CD4-positive, alpha-beta T cell (primary cell): ENCODE results near the gene PPP1CC. TPM values are rescaled to one million over a fixed set of nuclear protein-coding genes. Genes with fewer than 3 reads are reported as not detected.
A peak's percentile ranks its signal among the peaks of the same experiment; 100 is the strongest.

Experiments used
- ATAC-seq: fragments of 200-7000 bp; cut with Tn5 transposase; one replicate; pipeline ENCODE4 v1.10.0; 2022; ENCODE audit warnings: mild to moderate bottlenecking; ENCODE audit not compliant: poor library complexity
- CTCF ChIA-PET: fragments of 350-600 bp; sonication (Branson Sonifier 250); formaldehyde crosslinking; loops from one replicate; lab custom pipeline; 2021; ENCODE audit warnings: antibody characterized with exemption, inconsistent platforms; lab: Charles Lee
- POLR2A ChIA-PET: fragments of 350-600 bp; sonication (Branson Sonifier 250); formaldehyde crosslinking; loops from one replicate; lab custom pipeline; 2021; ENCODE audit warnings: antibody characterized with exemption, inconsistent platforms; lab: Charles Lee
- DNase-seq, 14 experiments: peaks; one replicate each; pipeline ENCODE4 v3.0.0-alpha.2; 2013 to 2020; ENCODE audit warnings: mixed read lengths in 2 of 14
- H3K27ac ChIP-seq, 2 donors: one replicate each; pipeline versions ENCODE4 v1.5.1 to v1.7.0; 2013; ENCODE audit warnings: low read length in 2 of 2, low read depth in 1 of 2, mild to moderate bottlenecking in 1 of 2
- H3K27me3 ChIP-seq, 2 experiments: 1 replicate in 1 of 2; 2 replicates in 1 of 2; pipeline versions ENCODE4 v1.6.1 to v1.7.0; 2013; ENCODE audit warnings: low read length in 2 of 2, control low read depth in 1 of 2, mild to moderate bottlenecking in 1 of 2, moderate library complexity in 1 of 2; ENCODE audit not compliant: insufficient read depth in 2 of 2, control insufficient read depth in 1 of 2
- H3K36me3 ChIP-seq: one replicate; pipeline ENCODE4 v1.6.1; 2013; ENCODE audit warnings: low read length, control low read depth; ENCODE audit not compliant: insufficient read depth
- H3K4me1 ChIP-seq: one replicate; pipeline ENCODE4 v1.6.1; 2013; ENCODE audit warnings: low read length, control low read depth; ENCODE audit not compliant: insufficient read depth
- H3K4me3 ChIP-seq: one replicate; pipeline ENCODE4 v1.5.1; 2013; ENCODE audit warnings: mild to moderate bottlenecking, low read length, moderate library complexity
- H3K9me3 ChIP-seq, 2 experiments: 1 replicate in 1 of 2; 2 replicates in 1 of 2; pipeline versions ENCODE4 v1.6.1 to v1.7.0; 2013; ENCODE audit warnings: low read length in 2 of 2, mild to moderate bottlenecking in 2 of 2, control low read depth in 1 of 2, moderate library complexity in 1 of 2; ENCODE audit not compliant: control insufficient read depth in 1 of 2, insufficient read depth in 1 of 2
- H3K27ac Mint-ChIP-seq: one replicate; pipeline ENCODE4 v1.8.0; 2020; ENCODE audit warnings: mixed read lengths
- H3K27me3 Mint-ChIP-seq: one replicate; pipeline ENCODE4 v1.8.0; 2021; ENCODE audit warnings: mixed read lengths
- H3K36me3 Mint-ChIP-seq: one replicate; pipeline ENCODE4 v1.8.0; 2021; ENCODE audit warnings: low read depth, mixed read lengths
- H3K4me1 Mint-ChIP-seq: one replicate; pipeline ENCODE4 v1.8.0; 2021; ENCODE audit warnings: low read depth, mixed read lengths
- H3K4me3 Mint-ChIP-seq: one replicate; pipeline ENCODE4 v1.8.0; 2020; ENCODE audit warnings: mild to moderate bottlenecking, mixed read lengths
- H3K9me3 Mint-ChIP-seq: one replicate; pipeline ENCODE4 v1.8.0; 2020; ENCODE audit warnings: mixed read lengths
- CTCF ChIP-seq: fragments of 200-600 bp; IDR thresholded peaks from one replicate; pipeline ENCODE4 v1.8.0; 2022; ENCODE audit warnings: antibody characterized with exemption, mild to moderate bottlenecking
- intact Hi-C, 2 experiments: fragments of 100-400 bp; cut with DNase I in 1 of 2; cut with micrococcal nuclease in 1 of 2; formaldehyde crosslinking; loops; one replicate each; pipeline versions ENCODE4 v1.15.1 to v1.9.0; 2023 to 2025; cut with DNase I, micrococcal nuclease
- total RNA-seq, 174 experiments: library from RNA in 2 of 174; stranded (reverse) in 2 of 174; gene quantifications; one replicate each; pipeline ENCODE4 v1.2.3 and lab custom pipeline; 2021 to 2026

PPP1CC gene
- total RNA-seq, 2 experiments from 2014 or later = 146 to 150 TPM

DNA sequence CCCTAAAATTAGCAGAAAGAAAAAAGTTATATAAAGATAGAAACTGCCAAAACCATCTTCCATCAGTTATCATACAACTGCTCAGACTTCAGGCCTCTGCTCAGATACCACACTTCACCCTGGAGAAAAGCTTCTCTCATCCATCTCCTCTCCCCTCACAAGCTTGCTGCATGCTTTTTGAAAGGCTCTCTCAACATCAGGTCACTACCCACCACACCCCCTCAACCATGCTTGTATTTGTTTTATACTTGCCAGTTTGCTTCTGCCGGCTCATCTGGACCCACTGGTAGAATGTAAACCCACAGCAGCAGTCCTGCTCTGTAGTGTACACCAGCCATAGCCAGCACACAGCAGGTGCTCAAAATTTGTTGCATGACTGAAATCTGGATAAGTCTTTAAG is 8.8 kb downstream of the PPP1CC start:
- Histone ChIP-seq H3K4me3 (no peak overlapping the region), H3K9me3 (no peaks in the 10 kb centered on the region), H3K4me1 (peaks cover 61% of the 10 kb centered on the region), H3K36me3 (peaks cover 54% of the 10 kb centered on the region), H3K27ac (no peak overlapping the region), H3K27me3 (no peaks in the 10 kb centered on the region)
- CTCF ChIA-PET = no interaction called here
- POLR2A ChIA-PET = interaction anchor here (0.7 kb wide), 1 partner anchor 14 kb away, joined by 3 read pairs; no protein-coding TSS in a partner anchor
- peaks cover 78% of the 10 kb centered on the region for H3K4me1 Mint-ChIP-seq
- H3K27ac Mint-ChIP-seq = peak overlapping the region; percentile 63
- intact Hi-C loops = loop anchor here (10.0 kb wide), 2 partner anchors 91 to 151 kb away; no protein-coding TSS in a partner anchor
- H3K36me3 Mint-ChIP-seq = peaks cover 87% of the 10 kb centered on the region
- no peak for TF ChIP-seq CTCF
- peak overlapping the region; percentile 32 for H3K4me3 Mint-ChIP-seq
- H3K9me3 Mint-ChIP-seq = no peaks in the 10 kb centered on the region
- H3K27me3 Mint-ChIP-seq = no peaks in the 10 kb centered on the region
- no peak for DNase-seq
- ATAC-seq = no peak

GRCh38 chr12:110733089-110733715 is 9.5 kb downstream of the PPP1CC start:
- Mint-ChIP-seq H3K27ac (peak overlapping the region; percentile 63), H3K9me3 (no peaks in the 10 kb centered on the region), H3K4me3 (peak overlapping the region; percentile 15), H3K36me3 (peaks cover 87% of the 10 kb centered on the region), H3K4me1 (peaks cover 76% of the 10 kb centered on the region), H3K27me3 (no peaks in the 10 kb centered on the region)
- H3K27ac ChIP-seq = no peak overlapping the region
- no peak overlapping the region for H3K4me3 ChIP-seq
- H3K27me3 ChIP-seq = no peaks in the 10 kb centered on the region
- intact Hi-C loops = loop anchor here (10.0 kb wide), 2 partner anchors 92 to 152 kb away; no protein-coding TSS in a partner anchor
- ATAC-seq (no peak), DNase-seq (no peak)
- CTCF ChIA-PET = no interaction called here
- POLR2A ChIA-PET = interaction anchor here (0.7 to 1.0 kb wide), 2 partner anchors 9 to 14 kb away, joined by 3 to 5 read pairs; partner anchors contain the start of gene PPP1CC
- no peak for TF ChIP-seq CTCF
- H3K4me1 ChIP-seq = peaks cover 61% of the 10 kb centered on the region
- H3K36me3 ChIP-seq = peaks cover 61% of the 10 kb centered on the region
- no peaks in the 10 kb centered on the region for H3K9me3 ChIP-seq

DNA sequence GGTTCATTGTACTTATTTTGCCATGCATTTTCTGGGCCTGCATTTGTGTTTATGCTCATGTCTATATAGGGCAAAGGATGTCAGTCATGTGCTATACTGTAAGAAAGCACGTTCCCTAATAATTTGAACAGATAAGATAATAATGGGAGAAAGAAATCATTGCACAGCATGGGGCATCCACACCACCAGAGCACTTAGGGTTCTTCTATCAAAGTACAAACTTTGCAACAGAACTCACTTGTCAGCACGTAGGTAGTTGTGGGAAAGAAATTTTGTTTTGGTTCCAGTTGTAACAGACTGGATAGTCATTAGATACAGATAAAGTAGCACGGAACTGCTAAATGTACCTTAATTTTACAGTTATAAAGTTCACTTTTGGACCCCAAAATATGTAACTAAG is 10.1 kb downstream of the PPP1CC start:
- Mint-ChIP-seq H3K4me1 (peaks cover 75% of the 10 kb centered on the region), H3K4me3 (peak overlapping the region; percentile 6), H3K36me3 (peaks cover 89% of the 10 kb centered on the region), H3K27me3 (no peaks in the 10 kb centered on the region), H3K9me3 (no peaks in the 10 kb centered on the region), H3K27ac (peak overlapping the region; percentile 63)
- H3K4me1 ChIP-seq = peaks cover 60% of the 10 kb centered on the region
- no peaks in the 10 kb centered on the region for H3K27me3 ChIP-seq
- intact Hi-C loops = loop anchor here (10.0 kb wide), 2 partner anchors 92 to 152 kb away; no protein-coding TSS in a partner anchor
- ChIA-PET POLR2A (interaction anchor here (1.0 kb wide), 1 partner anchor 9 kb away, joined by 5 read pairs; the partner anchor contains the start of gene PPP1CC), CTCF (no interaction called here)
- H3K9me3 ChIP-seq = no peaks in the 10 kb centered on the region
- no peak for TF ChIP-seq CTCF
- H3K27ac ChIP-seq = no peak overlapping the region
- H3K36me3 ChIP-seq = peaks cover 61% of the 10 kb centered on the region
- no peak overlapping the region for H3K4me3 ChIP-seq
- ATAC-seq = no peak
- DNase-seq = no peak
